Neuronal stem cell (in vitro differentiated cells): ENCODE data around the gene ABI3BP.

Experiments
- DNase-seq: peaks from one replicate; pipeline ENCODE4 v3.0.0-alpha.2; 2013; ENCODE audit warnings: low spot score
- H2AFZ ChIP-seq: one replicate; pipeline ENCODE4 v1.6.1; 2013; ENCODE audit warnings: mild to moderate bottlenecking, low read length, inconsistent platforms
- H2AK5ac ChIP-seq: 2 replicates; pipeline ENCODE4 v1.6.1; 2013; ENCODE audit warnings: low read depth, mild to moderate bottlenecking, inconsistent platforms, low read length, moderate library complexity, mixed read lengths
- H2BK120ac ChIP-seq: 2 replicates; pipeline ENCODE4 v1.6.1; 2013; ENCODE audit warnings: low read depth, mild to moderate bottlenecking, inconsistent platforms, low read length, moderate library complexity, mixed read lengths
- H2BK12ac ChIP-seq: one replicate; pipeline ENCODE4 v1.6.1; 2013; ENCODE audit warnings: low read length, inconsistent platforms
- H2BK15ac ChIP-seq: 2 replicates; pipeline ENCODE4 v1.6.1; 2013; ENCODE audit warnings: mild to moderate bottlenecking, low read length, inconsistent platforms, mixed read lengths
- H2BK5ac ChIP-seq: one replicate; pipeline ENCODE4 v1.6.1; 2013; ENCODE audit warnings: inconsistent platforms, mild to moderate bottlenecking, low read length, moderate library complexity
- H3K14ac ChIP-seq: one replicate; pipeline ENCODE4 v1.6.1; 2013; ENCODE audit warnings: low read length, inconsistent platforms
- H3K18ac ChIP-seq: 2 replicates; pipeline ENCODE4 v1.6.1; 2013; ENCODE audit warnings: low read length, inconsistent platforms
- H3K23ac ChIP-seq: 2 replicates; pipeline ENCODE4 v1.6.1; 2013; ENCODE audit warnings: low read depth, mild to moderate bottlenecking, mixed read lengths, low read length, inconsistent platforms; ENCODE audit not compliant: poor library complexity
- H3K27ac ChIP-seq: replicated peaks from 3 replicates; pipeline ENCODE4 v1.5.1; 2013; ENCODE audit warnings: low read length, inconsistent platforms
- H3K27me3 ChIP-seq, 3 experiments: 2 replicates each; pipeline ENCODE4 v1.6.1; 2013; ENCODE audit warnings: low read length in 3 of 3, mild to moderate bottlenecking in 2 of 3, inconsistent platforms in 1 of 3, low read depth in 1 of 3, mixed read lengths in 1 of 3, moderate library complexity in 1 of 3; ENCODE audit not compliant: control insufficient read depth in 3 of 3, insufficient read depth in 3 of 3
- H3K36me3 ChIP-seq, 2 donors: replicated peaks in 1 of 2; 2 replicates each; pipeline ENCODE4 v1.6.1; 2013; ENCODE audit warnings: low read length in 2 of 2; ENCODE audit not compliant: control insufficient read depth in 2 of 2, insufficient read depth in 2 of 2
- H3K4ac ChIP-seq: 2 replicates; pipeline ENCODE4 v1.6.1; 2013; ENCODE audit warnings: inconsistent platforms, mild to moderate bottlenecking, low read length, moderate library complexity
- H3K4me1 ChIP-seq, 2 donors: 1 replicate in 1 of 2; 2 replicates in 1 of 2; pipeline ENCODE4 v1.6.1; 2013; ENCODE audit warnings: low read length in 2 of 2, low read depth in 1 of 2; ENCODE audit not compliant: control insufficient read depth in 2 of 2, insufficient read depth in 1 of 2
- H3K4me2 ChIP-seq: one replicate; pipeline ENCODE4 v1.6.1; 2013; ENCODE audit warnings: mild to moderate bottlenecking, low read length, inconsistent platforms; ENCODE audit not compliant: insufficient read depth, poor library complexity, severe bottlenecking
- H3K4me3 ChIP-seq, 2 donors: 2 replicates each; pipeline ENCODE4 v1.5.1; 2013; ENCODE audit warnings: low read length in 2 of 2, mild to moderate bottlenecking in 2 of 2, inconsistent platforms in 1 of 2, moderate library complexity in 1 of 2
- H3K79me1 ChIP-seq: one replicate; pipeline ENCODE4 v1.6.1; 2013; ENCODE audit warnings: low read depth, mild to moderate bottlenecking, inconsistent platforms, low read length, moderate library complexity
- H3K9ac ChIP-seq: one replicate; pipeline ENCODE4 v1.6.1; 2013; ENCODE audit warnings: mild to moderate bottlenecking, low read depth, low read length, inconsistent platforms; ENCODE audit not compliant: poor library complexity
- H3K9me3 ChIP-seq, 2 donors: replicated peaks in 1 of 2; 2 replicates each; pipeline versions ENCODE3 to v1.6.1; 2013; ENCODE audit warnings: low read length in 2 of 2, mild to moderate bottlenecking in 2 of 2, inconsistent platforms in 1 of 2, low read depth in 1 of 2, mixed read lengths in 1 of 2, moderate library complexity in 1 of 2; ENCODE audit not compliant: control insufficient read depth in 2 of 2, insufficient read depth in 1 of 2
- H4K8ac ChIP-seq: one replicate; pipeline ENCODE4 v1.6.1; 2013; ENCODE audit warnings: low read depth, mild to moderate bottlenecking, inconsistent platforms, low read length, moderate library complexity
- H4K91ac ChIP-seq: one replicate; pipeline ENCODE4 v1.6.1; 2013; ENCODE audit warnings: low read length, low read depth, mild to moderate bottlenecking, inconsistent platforms; ENCODE audit not compliant: poor library complexity
- whole genome bisulfite sequencing, 2 donors: extraction: QIAGEN DNeasy Blood & Tissue Kit; methylation state at CpG; one replicate each; pipeline ENCODE4 v1.1.7; 2013; ENCODE audit warnings: missing lambda C conversion rate in 2 of 2, mixed read lengths in 1 of 2; ENCODE audit not compliant: insufficient read length in 2 of 2, insufficient replicate concordance in 1 of 2; ENCODE audit errors: extremely low coverage in 2 of 2; 5-methylcytosine and 5-hydroxymethylcytosine counted together

Gene ABI3BP

GRCh38 chr3:100856821-100857220 is 136.4 kb downstream of the ABI3BP start:
- H4K91ac ChIP-seq = no peak overlapping the region
- no peak overlapping the region for H3K4me2 ChIP-seq
- H2AFZ ChIP-seq = no peak overlapping the region
- H2BK120ac ChIP-seq = no peak overlapping the region
- H3K4ac ChIP-seq = no peak overlapping the region
- no peak overlapping the region for H2BK12ac ChIP-seq
- H3K79me1 ChIP-seq = no peaks in the 10 kb centered on the region
- no peak overlapping the region for H2BK5ac ChIP-seq
- H3K4me3 ChIP-seq = no peak overlapping the region
- no peak overlapping the region for H4K8ac ChIP-seq
- H3K4me1 ChIP-seq = no peaks in the 10 kb centered on the region
- no CpG with 5 or more reads among the region's 1 CpG for WGBS, 2 donors
- no peak overlapping the region for H3K27ac ChIP-seq
- H3K23ac ChIP-seq = no peak overlapping the region
- H3K27me3 ChIP-seq = no peaks in the 10 kb centered on the region
- no peak overlapping the region for H2AK5ac ChIP-seq
- no peak overlapping the region for H2BK15ac ChIP-seq
- H3K9ac ChIP-seq = no peak overlapping the region
- H3K9me3 ChIP-seq = no peaks in the 10 kb centered on the region
- no peak overlapping the region for H3K18ac ChIP-seq
- H3K14ac ChIP-seq = no peak overlapping the region
- no peak for DNase-seq
- H3K36me3 ChIP-seq = no peaks in the 10 kb centered on the region

- no CpG with 5 or more reads among the region's 3 CpGs for WGBS, 2 donors
- Histone ChIP-seq H3K14ac (no peak overlapping the region), H2BK120ac (no peak overlapping the region), H3K4me1 (no peaks in the 10 kb centered on the region), H3K9me3 (no peaks in the 10 kb centered on the region), H3K4ac (no peak overlapping the region), H3K27ac (no peak overlapping the region), H3K4me2 (no peak overlapping the region), H3K18ac (no peak overlapping the region), H3K23ac (no peak overlapping the region), H2AFZ (no peak overlapping the region), H3K4me3 (no peak overlapping the region), H2BK5ac (no peak overlapping the region), H3K27me3 (no peaks in the 10 kb centered on the region), H2BK15ac (no peak overlapping the region), H4K91ac (no peak overlapping the region), H4K8ac (no peak overlapping the region), H3K9ac (no peak overlapping the region), H3K36me3 (no peaks in the 10 kb centered on the region), H3K79me1 (no peaks in the 10 kb centered on the region), H2AK5ac (no peak overlapping the region), H2BK12ac (no peak overlapping the region)
- DNase-seq = no peak
Observed at GRCh38 chr3:100852840-100853239, 140.4 kb downstream of the ABI3BP start.

GRCh38 chr3:100850701-100851100 is 142.5 kb downstream of the ABI3BP start:
- H2BK12ac ChIP-seq = no peak overlapping the region
- no peak overlapping the region for H2BK5ac ChIP-seq
- H3K36me3 ChIP-seq = no peaks in the 10 kb centered on the region
- no peak overlapping the region for H2BK120ac ChIP-seq
- no peak overlapping the region for H3K4me2 ChIP-seq
- DNase-seq = no peak
- no peaks in the 10 kb centered on the region for H3K27me3 ChIP-seq
- H3K14ac ChIP-seq = no peak overlapping the region
- H3K9ac ChIP-seq = no peak overlapping the region
- H4K91ac ChIP-seq = no peak overlapping the region
- H3K4me1 ChIP-seq = no peaks in the 10 kb centered on the region
- no peak overlapping the region for H3K23ac ChIP-seq
- H4K8ac ChIP-seq = no peak overlapping the region
- H2AFZ ChIP-seq = no peak overlapping the region
- H3K4me3 ChIP-seq = no peak overlapping the region
- H3K79me1 ChIP-seq = no peaks in the 10 kb centered on the region
- H2BK15ac ChIP-seq = no peak overlapping the region
- H3K4ac ChIP-seq = no peak overlapping the region
- H3K9me3 ChIP-seq = no peaks in the 10 kb centered on the region
- H2AK5ac ChIP-seq = no peak overlapping the region
- WGBS, 2 donors = no CpG with 5 or more reads among the region's 2 CpGs
- no peak overlapping the region for H3K27ac ChIP-seq
- H3K18ac ChIP-seq = no peak overlapping the region

GRCh38 chr3:100850156-100850555 is 143.1 kb downstream of the ABI3BP start:
- Histone ChIP-seq H4K91ac (no peak overlapping the region), H4K8ac (no peak overlapping the region), H3K23ac (no peak overlapping the region), H3K36me3 (no peaks in the 10 kb centered on the region), H2BK15ac (no peak overlapping the region), H3K4ac (no peak overlapping the region), H3K4me2 (no peak overlapping the region), H2BK12ac (no peak overlapping the region), H2BK5ac (no peak overlapping the region), H2AK5ac (no peak overlapping the region), H3K9me3 (no peaks in the 10 kb centered on the region), H3K9ac (no peak overlapping the region), H3K27ac (no peak overlapping the region), H3K79me1 (no peaks in the 10 kb centered on the region), H3K4me1 (no peaks in the 10 kb centered on the region), H2BK120ac (no peak overlapping the region), H3K18ac (no peak overlapping the region), H3K4me3 (no peak overlapping the region), H3K14ac (no peak overlapping the region), H3K27me3 (no peaks in the 10 kb centered on the region), H2AFZ (no peak overlapping the region)
- DNase-seq = no peak
- 100% methylated on average over 1 of the region's 3 CpGs; no CpG with 5 or more reads in 1 of the 2 donors for WGBS, 2 donors
